DMS 273 treated with DMSO at 0.1 percent for 48 hours (cell line): ENCODE results near the gene EML6.
A peak's percentile ranks its signal among the peaks of the same experiment; 100 is the strongest.
"Not testable (repeated sequence)": the region's sequence is repeated elsewhere in the genome, so short reads cannot be mapped to it uniquely, and the experiment has no call there.

ENCODE experiments used
- DNase-seq: peaks from one replicate; lab custom pipeline; 2025; lab: John Stamatoyannopoulos, UW

EML6 gene

GRCh38 chr2:54803783-54804751, 80.6 kb downstream of the EML6 start:
- DNase-seq, result peak; percentile 94

DNA sequence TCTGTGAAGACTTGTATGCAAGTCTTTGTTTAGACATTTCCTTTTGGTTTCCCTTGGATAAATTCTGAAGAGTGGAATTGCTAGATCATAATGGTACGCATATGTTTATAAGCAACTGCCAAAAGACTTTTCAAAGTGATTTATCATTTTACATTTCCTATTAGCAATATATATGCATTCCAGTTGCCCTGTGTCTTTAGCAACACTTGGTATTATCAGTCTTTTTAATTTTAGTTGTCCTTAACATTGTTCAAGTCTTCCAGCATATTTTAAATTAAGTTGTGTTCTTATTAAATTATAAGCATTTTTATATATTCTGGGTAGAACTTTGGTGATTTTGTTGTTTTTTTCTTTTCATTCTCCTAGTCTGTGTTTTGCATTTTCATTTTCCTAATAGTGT, 81.8 kb downstream of the EML6 start:
- DNase-seq, result no peak

DNA sequence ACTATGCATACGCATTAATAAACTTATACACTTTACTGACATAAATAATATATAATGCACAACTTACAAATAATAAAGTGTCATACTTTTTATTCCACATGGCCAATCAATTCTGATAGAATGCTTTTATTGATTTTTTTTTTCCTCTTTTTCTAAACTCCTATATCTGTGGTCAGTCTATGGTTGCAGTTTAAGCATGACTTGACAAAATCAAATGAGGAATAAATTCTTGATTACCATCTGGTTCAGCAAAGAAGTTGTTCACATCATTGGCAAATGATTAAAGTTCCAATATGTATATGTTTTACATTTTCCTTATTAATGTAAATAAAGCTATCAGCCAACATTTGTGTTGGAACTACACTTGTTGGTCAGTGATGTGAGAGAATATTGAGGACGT, 83.5 kb downstream of the EML6 start:
- no peak for DNase-seq

DNA sequence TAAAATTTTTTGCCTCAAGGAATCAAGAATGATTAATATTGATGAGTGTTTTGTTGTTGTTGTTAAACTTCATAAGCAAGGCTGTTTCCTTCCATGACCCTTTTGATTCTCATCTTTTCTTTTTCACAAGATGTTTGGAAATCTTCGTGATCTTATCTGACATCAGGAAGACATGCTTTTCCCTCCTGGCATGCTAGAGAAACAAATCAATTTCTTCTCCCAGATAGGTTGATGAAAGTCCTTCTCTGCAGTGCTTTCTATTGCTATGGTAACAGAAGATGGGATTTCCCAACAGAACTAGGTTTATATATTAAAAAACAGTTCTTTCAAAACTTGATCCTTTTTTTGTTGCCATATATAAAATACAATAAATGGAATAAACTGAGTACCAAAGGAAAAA, 85.2 kb downstream of the EML6 start:
- no peak for DNase-seq

DNA sequence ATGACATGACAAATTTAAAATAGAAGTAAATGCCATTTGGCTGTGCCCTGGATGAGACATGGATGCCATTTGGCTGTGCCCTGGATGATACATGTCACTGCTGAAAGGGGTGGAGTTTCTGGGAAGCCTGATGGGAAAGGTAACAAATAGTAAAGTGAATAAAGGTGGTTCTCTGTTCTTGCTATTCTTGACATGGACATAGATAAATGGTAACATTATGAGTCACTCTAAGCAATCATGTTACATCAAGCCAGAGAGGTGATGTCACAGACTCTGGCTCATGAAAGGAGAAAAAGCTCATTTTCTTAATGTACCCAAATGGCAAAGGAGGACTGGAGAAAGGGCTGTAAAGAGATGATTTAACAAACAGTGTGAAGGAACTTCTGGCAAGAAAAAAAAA, 86.4 kb downstream of the EML6 start:
- no peak for DNase-seq

GRCh38 chr2:54810246-54810645, 86.8 kb downstream of the EML6 start:
- no peak for DNase-seq

DNA sequence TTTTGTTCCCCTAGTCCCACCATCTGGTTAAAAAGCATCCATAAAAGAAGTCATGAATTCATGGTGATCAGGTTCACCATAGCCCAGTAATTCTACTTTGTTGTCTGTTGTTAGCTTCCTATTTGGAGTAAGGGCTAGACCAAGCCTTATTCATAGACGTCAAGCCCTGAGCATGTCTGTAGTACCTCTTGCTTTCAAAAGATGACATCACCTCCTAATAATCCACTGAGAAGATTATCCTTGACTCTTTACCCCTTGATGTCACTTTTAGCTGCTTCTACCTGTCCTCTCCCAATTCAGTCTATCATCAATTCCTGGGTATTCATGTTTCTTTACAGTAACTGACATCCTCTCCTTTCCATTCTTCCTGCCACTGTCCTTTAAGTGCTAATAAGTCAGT, 90.1 kb downstream of the EML6 start:
- no peak for DNase-seq

GRCh38 chr2:54814389-54815147, 91.1 kb downstream of the EML6 start:
- DNase-seq, result no peak

DNA sequence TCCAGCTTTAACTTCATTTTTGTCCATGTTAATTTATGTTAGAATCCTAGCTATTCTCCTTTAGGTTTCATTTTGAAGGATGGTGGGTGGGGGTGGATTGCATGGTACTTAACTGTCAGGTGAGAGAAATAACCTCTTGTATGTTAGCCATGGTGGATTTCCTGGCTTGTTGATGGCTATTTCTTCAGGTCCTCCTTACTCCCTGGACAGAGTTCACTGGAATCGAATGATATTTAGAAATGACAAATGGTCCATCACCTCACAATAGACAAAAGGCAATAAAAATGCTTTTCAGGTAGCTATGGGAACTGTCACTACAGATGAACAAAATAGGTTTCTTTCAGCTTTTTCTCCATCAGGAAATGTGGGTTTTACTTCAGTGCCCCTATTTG, 91.7 kb downstream of the EML6 start:
- no peak for DNase-seq

GRCh38 chr2:54818226-54818625, 94.8 kb downstream of the EML6 start:
- no peak for DNase-seq

- no peak for DNase-seq
Measured at GRCh38 chr2:54820558-54820957, 97.1 kb downstream of the EML6 start.

- DNase-seq, result no peak
Measured at GRCh38 chr2:54824567-54824966, 101.1 kb downstream of the EML6 start.

DNA sequence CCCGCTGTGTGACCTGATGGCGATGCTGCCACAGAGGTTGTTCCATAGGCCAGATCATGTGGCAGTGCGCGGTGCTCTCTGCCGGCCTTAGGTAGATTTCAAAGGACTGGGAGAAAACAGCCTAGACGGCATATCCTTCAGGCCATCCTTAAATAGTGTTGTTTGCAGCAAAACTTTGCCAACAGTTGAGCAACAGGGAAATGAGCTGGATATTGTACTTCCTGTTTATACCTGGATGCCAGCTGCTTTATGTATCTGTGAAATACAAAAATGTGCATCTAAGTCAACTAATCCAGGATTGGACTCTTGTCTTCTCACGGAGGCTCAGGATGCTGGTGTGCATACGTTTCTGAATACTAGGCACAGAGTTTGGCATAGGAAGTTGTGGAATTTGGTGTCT, 107.1 kb downstream of the EML6 start:
- DNase-seq, result no peak

DNA sequence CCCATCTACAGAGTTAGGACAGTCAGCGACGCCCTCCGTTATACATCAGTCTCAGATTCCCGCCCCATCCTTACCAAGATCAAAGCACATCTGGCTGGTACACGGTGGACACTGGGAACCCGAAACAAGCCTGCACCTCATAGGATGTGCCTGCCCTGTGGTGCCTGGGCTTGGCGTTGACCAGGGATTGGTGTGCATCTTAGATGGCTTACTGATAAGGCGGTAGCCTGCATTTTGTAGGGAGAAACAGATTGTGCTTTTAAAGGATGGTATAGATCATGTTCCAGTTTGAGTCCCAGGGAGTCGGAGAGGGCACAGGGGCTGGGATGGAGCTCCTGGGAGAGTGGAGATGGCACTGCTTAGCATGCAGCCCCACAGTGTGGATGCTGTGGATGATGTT, 108.0 kb downstream of the EML6 start:
- DNase-seq, result no peak

- DNase-seq, result no peak
Measured at GRCh38 chr2:54834721-54835120, 111.3 kb downstream of the EML6 start.

- DNase-seq, result no peak
Measured at GRCh38 chr2:54836477-54836876, 113.0 kb downstream of the EML6 start.

DNA sequence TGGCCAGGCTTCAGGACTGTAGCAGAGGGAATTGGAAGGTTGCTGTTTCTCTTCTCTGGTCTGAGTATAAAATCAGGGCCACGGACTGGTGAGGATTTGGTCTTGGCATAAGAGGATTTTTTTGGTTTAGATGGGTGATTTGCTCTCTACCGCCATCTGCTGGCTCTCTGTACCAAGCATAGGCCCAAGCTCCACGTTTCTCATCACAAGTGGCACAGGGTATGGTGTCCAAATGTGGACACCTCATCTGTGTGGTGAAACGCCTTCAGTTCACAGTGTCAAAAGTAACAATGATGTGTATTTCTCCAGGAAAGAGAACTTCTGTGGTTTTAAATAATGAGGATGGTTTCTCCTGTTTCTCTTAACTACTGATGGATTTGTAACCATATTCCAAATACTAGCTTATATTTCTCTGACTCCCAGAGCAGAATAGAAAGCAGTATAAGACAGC, 115.1 kb downstream of the EML6 start:
- peak; percentile 39 for DNase-seq

- no peak for DNase-seq
Measured at GRCh38 chr2:54839461-54840255, 116.2 kb downstream of the EML6 start.

GRCh38 chr2:54840559-54841468, 117.4 kb downstream of the EML6 start:
- no peak for DNase-seq

GRCh38 chr2:54841500-54841899, 118.0 kb downstream of the EML6 start:
- DNase-seq, result not testable (repeated sequence)

DNA sequence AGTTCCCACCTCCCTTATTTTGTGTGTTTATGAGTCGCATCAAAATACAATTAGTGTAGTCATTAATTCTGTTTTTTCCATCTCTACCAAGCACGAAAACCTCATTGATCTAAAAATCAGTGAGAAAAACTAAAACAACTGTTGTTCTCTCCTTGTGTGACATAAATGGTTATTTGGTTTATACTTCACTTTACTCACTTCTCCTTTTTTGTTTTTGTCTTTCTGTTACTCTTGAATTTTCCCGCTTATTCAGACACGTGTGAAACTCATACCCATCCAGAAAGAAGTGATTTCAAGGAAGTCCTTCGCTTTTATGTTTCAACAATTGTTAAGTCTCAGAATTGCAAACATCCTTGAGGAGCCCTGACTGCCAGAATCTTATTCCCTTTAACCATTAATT, 121.6 kb downstream of the EML6 start:
- DNase-seq, result no peak
